MM.1S (cell line): ENCODE measurements around the gene NLRP9.

ENCODE experiments used
- DNase-seq: peaks from one replicate; pipeline ENCODE4 v3.0.0-alpha.2; 2015
- H2AFZ ChIP-seq: fragments of 300-600 bp; sonication (generic); 2 replicates; pipeline ENCODE4 v1.6.0; 2016; ENCODE audit warnings: antibody characterized with exemption, low read length
- H3F3A ChIP-seq: fragments of 300-600 bp; sonication (generic); 2 replicates; pipeline ENCODE4 v1.6.1; 2016; ENCODE audit warnings: mild to moderate bottlenecking, antibody characterized with exemption, low read length, moderate library complexity, mixed read lengths; ENCODE audit not compliant: insufficient read depth
- H3K27ac ChIP-seq: fragments of 300-600 bp; sonication (generic); 2 replicates; pipeline ENCODE4 v1.5.1; 2016; ENCODE audit warnings: mild to moderate bottlenecking, low read length
- H3K27me3 ChIP-seq: fragments of 300-600 bp; sonication (generic); replicated peaks from 2 replicates; pipeline ENCODE4 v1.6.0; 2016; ENCODE audit warnings: low read length; ENCODE audit not compliant: insufficient read depth
- H3K36me3 ChIP-seq: fragments of 300-600 bp; sonication (generic); replicated peaks from 2 replicates; pipeline ENCODE4 v1.6.1; 2016; ENCODE audit warnings: mild to moderate bottlenecking, low read length, mixed read lengths; ENCODE audit not compliant: insufficient read depth
- H3K4me1 ChIP-seq: fragments of 300-600 bp; sonication (generic); 2 replicates; pipeline ENCODE4 v1.6.1; 2016; ENCODE audit warnings: low read length, mixed read lengths
- H3K4me2 ChIP-seq: fragments of 300-600 bp; sonication (generic); 2 replicates; pipeline ENCODE4 v1.6.0; 2016; ENCODE audit warnings: low read depth, low read length
- H3K4me3 ChIP-seq: fragments of 300-600 bp; sonication (generic); 2 replicates; pipeline ENCODE4 v1.5.1; 2016; ENCODE audit warnings: low read length, mixed read lengths
- H3K79me2 ChIP-seq: fragments of 300-600 bp; sonication (generic); 2 replicates; pipeline ENCODE4 v1.6.1; 2016; ENCODE audit warnings: mixed run types, low read length, mixed read lengths
- H3K9ac ChIP-seq: fragments of 300-600 bp; sonication (generic); 2 replicates; pipeline ENCODE4 v1.6.1; 2016; ENCODE audit warnings: low read length, mixed read lengths
- H3K9me2 ChIP-seq: fragments of 300-600 bp; sonication (generic); replicated peaks from 2 replicates; pipeline ENCODE4 v1.6.1; 2016; ENCODE audit warnings: mild to moderate bottlenecking, low read length, mixed read lengths; ENCODE audit not compliant: insufficient read depth
- H3K9me3 ChIP-seq: fragments of 300-600 bp; sonication (generic); replicated peaks from 2 replicates; pipeline ENCODE4 v1.6.1; 2016; ENCODE audit warnings: mild to moderate bottlenecking, low read length, mixed read lengths; ENCODE audit not compliant: insufficient read depth
- H4K20me1 ChIP-seq: fragments of 300-600 bp; sonication (generic); 2 replicates; pipeline ENCODE4 v1.6.1; 2016; ENCODE audit warnings: mild to moderate bottlenecking, low read length, moderate library complexity, mixed read lengths; ENCODE audit not compliant: insufficient read depth
- EZH2 ChIP-seq: fragments of 300-600 bp; sonication (generic); optimal IDR thresholded peaks from 2 replicates; pipeline ENCODE3; 2017; ENCODE audit warnings: low read depth, mild to moderate bottlenecking, antibody characterized with exemption, low read length, mixed read lengths
- EZH2phosphoT487 ChIP-seq: fragments of 300-600 bp; sonication (generic); IDR thresholded peaks from 2 replicates; pipeline ENCODE4 v1.6.1; 2018; ENCODE audit warnings: antibody characterized with exemption, low read length
- TF ChIP-seq, protein P1 (sequence below): fragments of 300-600 bp; sonication (generic); IDR thresholded peaks from 2 replicates; pipeline ENCODE4 v1.5.1; 2016; ENCODE audit warnings: antibody characterized with exemption, low read length, mixed read lengths

Gene NLRP9

DNA sequence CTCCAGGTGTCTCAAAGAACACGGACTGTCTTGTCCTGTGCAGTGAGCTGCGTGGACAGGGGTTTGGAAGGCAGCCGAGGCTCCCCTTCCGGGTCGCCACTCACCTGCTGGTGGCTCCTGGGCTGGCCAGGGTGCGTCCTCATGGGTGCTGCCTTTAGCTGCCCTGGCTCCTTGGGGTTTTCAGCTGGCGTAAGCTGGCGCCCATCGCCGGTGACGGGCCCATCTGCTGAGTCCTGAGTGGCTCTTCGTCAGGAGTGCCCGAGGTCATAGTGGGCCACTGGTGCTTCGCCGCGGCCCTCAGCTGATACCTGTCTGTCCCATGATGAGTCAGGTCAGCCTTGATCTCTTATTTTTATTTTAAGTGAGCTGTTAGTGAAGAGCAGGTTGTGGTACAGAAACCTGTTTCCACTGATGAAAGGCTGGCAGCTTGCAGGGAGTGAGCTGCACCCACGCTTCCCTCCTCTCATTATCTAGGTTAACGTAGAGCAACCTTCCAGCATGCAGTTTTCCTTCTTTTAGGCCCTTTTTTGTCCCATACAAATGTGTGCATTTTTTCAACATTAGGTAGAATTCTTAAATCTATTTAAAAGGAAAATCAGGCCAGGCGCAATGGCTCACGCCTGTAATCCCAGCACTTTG, 44.7 kb downstream of the NLRP9 start:
- H3K4me1 ChIP-seq: no peaks in the 10 kb centered on the region
- H2AFZ ChIP-seq: no peak overlapping the region
- no peak overlapping the region for H3K4me3 ChIP-seq
- no peak for TF ChIP-seq EZH2
- TF ChIP-seq EZH2phosphoT487: no peak
- TF ChIP-seq, protein P1, sequence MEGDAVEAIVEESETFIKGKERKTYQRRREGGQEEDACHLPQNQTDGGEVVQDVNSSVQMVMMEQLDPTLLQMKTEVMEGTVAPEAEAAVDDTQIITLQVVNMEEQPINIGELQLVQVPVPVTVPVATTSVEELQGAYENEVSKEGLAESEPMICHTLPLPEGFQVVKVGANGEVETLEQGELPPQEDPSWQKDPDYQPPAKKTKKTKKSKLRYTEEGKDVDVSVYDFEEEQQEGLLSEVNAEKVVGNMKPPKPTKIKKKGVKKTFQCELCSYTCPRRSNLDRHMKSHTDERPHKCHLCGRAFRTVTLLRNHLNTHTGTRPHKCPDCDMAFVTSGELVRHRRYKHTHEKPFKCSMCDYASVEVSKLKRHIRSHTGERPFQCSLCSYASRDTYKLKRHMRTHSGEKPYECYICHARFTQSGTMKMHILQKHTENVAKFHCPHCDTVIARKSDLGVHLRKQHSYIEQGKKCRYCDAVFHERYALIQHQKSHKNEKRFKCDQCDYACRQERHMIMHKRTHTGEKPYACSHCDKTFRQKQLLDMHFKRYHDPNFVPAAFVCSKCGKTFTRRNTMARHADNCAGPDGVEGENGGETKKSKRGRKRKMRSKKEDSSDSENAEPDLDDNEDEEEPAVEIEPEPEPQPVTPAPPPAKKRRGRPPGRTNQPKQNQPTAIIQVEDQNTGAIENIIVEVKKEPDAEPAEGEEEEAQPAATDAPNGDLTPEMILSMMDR: no peak
- no peak overlapping the region for H3K9ac ChIP-seq
- no peak overlapping the region for H3K27ac ChIP-seq
- H3K36me3 ChIP-seq: no peaks in the 10 kb centered on the region
- DNase-seq: no peak
- no peaks in the 10 kb centered on the region for H3F3A ChIP-seq
- H4K20me1 ChIP-seq: no peaks in the 10 kb centered on the region
- no peaks in the 10 kb centered on the region for H3K27me3 ChIP-seq
- H3K4me2 ChIP-seq: no peak overlapping the region
- no peaks in the 10 kb centered on the region for H3K9me2 ChIP-seq
- no peaks in the 10 kb centered on the region for H3K9me3 ChIP-seq
- peaks cover 3% of the 10 kb centered on the region; the same call in 1 of the 2 replicates for H3K79me2 ChIP-seq

DNA sequence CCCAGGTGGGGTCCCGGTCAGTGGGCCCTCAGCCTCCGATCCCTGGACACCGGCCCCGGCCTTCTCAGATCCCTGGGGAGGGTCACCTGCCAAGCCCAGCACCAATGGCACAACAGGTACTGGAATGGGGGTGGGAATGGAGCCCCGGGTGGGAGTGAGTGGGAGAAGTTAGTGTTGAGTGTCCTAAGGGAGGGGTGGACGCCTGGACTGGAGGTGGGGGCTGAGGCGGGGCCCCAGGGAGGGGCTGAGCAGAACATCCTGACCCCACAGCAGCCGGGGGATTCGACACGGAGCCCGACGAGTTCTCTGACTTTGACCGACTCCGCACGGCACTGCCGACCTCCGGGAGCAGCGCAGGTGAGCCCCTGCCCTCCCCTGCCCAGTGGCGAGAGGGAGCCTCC, 45.5 kb downstream of the NLRP9 start:
- no peak overlapping the region for H3K4me3 ChIP-seq
- no peaks in the 10 kb centered on the region for H3K4me1 ChIP-seq
- H3K4me2 ChIP-seq: no peak overlapping the region
- no peak for DNase-seq
- H3K9me3 ChIP-seq: no peaks in the 10 kb centered on the region
- no peak overlapping the region for H3K27ac ChIP-seq
- no peak overlapping the region for H2AFZ ChIP-seq
- no peak overlapping the region for H3K9ac ChIP-seq
- no peaks in the 10 kb centered on the region for H3K36me3 ChIP-seq
- H3K9me2 ChIP-seq: no peaks in the 10 kb centered on the region
- no peaks in the 10 kb centered on the region for H3F3A ChIP-seq
- no peak for TF ChIP-seq EZH2
- TF ChIP-seq, protein P1: no peak
- no peak for TF ChIP-seq EZH2phosphoT487
- H3K27me3 ChIP-seq: no peaks in the 10 kb centered on the region
- H4K20me1 ChIP-seq: no peaks in the 10 kb centered on the region
- H3K79me2 ChIP-seq: peaks cover 10% of the 10 kb centered on the region

DNA sequence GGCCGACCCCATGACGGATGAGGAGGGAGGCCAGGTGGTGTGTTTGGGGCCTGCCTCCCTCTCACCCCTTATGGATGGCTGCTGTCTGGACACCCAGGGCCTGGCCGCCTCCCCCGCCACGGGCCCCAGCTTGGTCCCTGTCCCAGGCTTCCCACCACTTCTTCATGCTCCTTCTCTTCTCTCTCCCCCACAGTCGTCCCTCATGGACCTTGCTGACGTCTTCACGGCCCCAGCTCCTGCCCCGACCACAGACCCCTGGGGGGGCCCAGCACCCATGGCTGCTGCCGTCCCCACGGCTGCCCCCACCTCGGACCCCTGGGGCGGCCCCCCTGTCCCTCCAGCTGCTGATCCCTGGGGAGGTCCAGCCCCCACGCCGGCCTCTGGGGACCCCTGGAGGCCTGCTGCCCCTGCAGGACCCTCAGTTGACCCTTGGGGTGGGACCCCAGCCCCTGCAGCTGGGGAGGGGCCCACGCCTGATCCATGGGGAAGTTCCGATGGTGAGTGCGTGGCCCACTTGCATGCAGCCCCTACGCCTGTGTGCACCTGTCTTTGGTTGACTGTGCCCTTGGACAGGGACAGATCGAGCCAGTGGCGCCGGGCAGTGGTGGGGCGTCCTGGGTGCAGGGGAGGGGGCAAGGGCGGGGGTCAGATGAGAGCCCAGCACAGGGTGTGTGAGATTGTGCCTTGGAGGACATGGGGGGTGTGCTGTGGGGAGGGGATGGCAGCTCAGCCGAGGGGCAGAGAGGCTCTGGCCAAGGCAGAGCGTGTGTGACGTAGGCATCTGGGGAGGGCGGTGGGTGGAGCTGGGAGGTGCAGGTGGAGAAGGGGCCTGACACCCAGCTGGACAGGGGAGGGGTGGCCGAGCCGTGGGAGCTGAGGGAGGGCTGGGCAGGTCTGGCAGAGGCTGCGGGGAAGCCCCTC, 46.4 kb downstream of the NLRP9 start:
- Histone ChIP-seq H3K9ac (no peak overlapping the region), H3K27ac (no peak overlapping the region), H3F3A (no peaks in the 10 kb centered on the region), H3K4me1 (no peaks in the 10 kb centered on the region), H2AFZ (no peak overlapping the region), H3K79me2 (peaks cover 18% of the 10 kb centered on the region), H4K20me1 (no peaks in the 10 kb centered on the region), H3K9me2 (no peaks in the 10 kb centered on the region), H3K27me3 (no peaks in the 10 kb centered on the region), H3K4me3 (no peak overlapping the region), H3K36me3 (no peaks in the 10 kb centered on the region), H3K9me3 (no peaks in the 10 kb centered on the region), H3K4me2 (no peak overlapping the region)
- TF ChIP-seq EZH2 (no peak), EZH2phosphoT487 (no peak)
- TF ChIP-seq, protein P1: no peak
- DNase-seq: no peak
